Colonic mucosa (tissue), 4 donors: ENCODE results near the gene FRS2. TPM values are rescaled to one million over a fixed set of nuclear protein-coding genes. Genes with fewer than 3 reads are reported as not detected.

Experiments used
- DNase-seq: peaks from one replicate; pipeline ENCODE4 v3.0.0-alpha.2; 2020
- H3K27ac ChIP-seq: fragments of 200-600 bp; one replicate; pipeline ENCODE4 v1.8.0; 2021
- H3K27me3 ChIP-seq: fragments of 200-600 bp; one replicate; pipeline ENCODE4 v1.8.0; 2021
- H3K36me3 ChIP-seq: fragments of 200-600 bp; one replicate; pipeline ENCODE4 v1.8.0; 2021
- H3K4me1 ChIP-seq: fragments of 200-600 bp; one replicate; pipeline ENCODE4 v1.8.0; 2021; ENCODE audit warnings: mild to moderate bottlenecking
- H3K4me3 ChIP-seq: fragments of 200-600 bp; one replicate; pipeline ENCODE4 v1.8.0; 2021
- H3K9ac ChIP-seq, 2 donors: one replicate each; pipeline ENCODE4 v1.7.0; 2013; ENCODE audit warnings: control low read depth in 2 of 2, low read depth in 2 of 2, low read length in 2 of 2
- H3K9me3 ChIP-seq: fragments of 200-600 bp; one replicate; pipeline ENCODE4 v1.8.0; 2021
- intact Hi-C: fragments of 100-400 bp; cut with DNase I; formaldehyde crosslinking; loops from one replicate; pipeline ENCODE4 v1.14.1; 2022
- total RNA-seq, 2 donors: library from RNA; stranded (reverse); fragmentation: NEBNext Ultra II Directional in 1 of 2; extraction: Animal tissue kit (Norgen Biotek cat#: 25700) in 1 of 2; gene quantifications; one replicate each; pipeline ENCODE4 v1.2.1, GENCODE V29; 2021
- TF ChIP-seq, protein P1 (sequence below): fragments of 200-600 bp; IDR thresholded peaks from one replicate; pipeline ENCODE4 v1.8.0; 2022; ENCODE audit warnings: antibody characterized with exemption, mild to moderate bottlenecking
- donor health status: healthy.
- donor health status: DM: no; HTN: no; CAD: no.
- donor health status: DM: no; HTN: no; CAD: no.

FRS2 gene
- total RNA-seq, 2 donors from 2014 or later, result 22.4 to 28.4 TPM

DNA sequence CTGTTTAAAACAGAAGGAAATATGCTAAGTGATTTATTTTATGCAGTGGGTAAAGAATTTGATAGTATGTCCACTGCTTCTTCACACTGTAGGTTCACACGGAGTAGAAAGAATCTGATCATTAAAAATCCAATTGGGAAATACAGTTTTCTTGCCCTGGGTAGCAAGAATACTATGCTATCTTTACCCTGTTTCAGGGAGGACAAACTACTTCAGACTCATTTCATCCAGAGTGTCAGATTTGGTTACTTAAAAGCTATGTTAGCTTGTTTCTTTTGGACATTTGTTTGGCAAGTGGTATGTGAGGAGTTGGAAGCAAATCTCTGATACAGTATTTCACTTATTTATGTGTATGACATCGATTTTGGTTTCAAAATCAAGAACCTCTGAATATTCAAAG is 4.3 kb downstream of the FRS2 start:
- intact Hi-C loops, result loop anchor here (5.0 to 10.0 kb wide), 2 partner anchors 98 to 110 kb away; no protein-coding TSS in a partner anchor
- peaks cover 7% of the 10 kb centered on the region for H3K4me1 ChIP-seq
- no peak overlapping the region for H3K27ac ChIP-seq
- TF ChIP-seq, protein P1, sequence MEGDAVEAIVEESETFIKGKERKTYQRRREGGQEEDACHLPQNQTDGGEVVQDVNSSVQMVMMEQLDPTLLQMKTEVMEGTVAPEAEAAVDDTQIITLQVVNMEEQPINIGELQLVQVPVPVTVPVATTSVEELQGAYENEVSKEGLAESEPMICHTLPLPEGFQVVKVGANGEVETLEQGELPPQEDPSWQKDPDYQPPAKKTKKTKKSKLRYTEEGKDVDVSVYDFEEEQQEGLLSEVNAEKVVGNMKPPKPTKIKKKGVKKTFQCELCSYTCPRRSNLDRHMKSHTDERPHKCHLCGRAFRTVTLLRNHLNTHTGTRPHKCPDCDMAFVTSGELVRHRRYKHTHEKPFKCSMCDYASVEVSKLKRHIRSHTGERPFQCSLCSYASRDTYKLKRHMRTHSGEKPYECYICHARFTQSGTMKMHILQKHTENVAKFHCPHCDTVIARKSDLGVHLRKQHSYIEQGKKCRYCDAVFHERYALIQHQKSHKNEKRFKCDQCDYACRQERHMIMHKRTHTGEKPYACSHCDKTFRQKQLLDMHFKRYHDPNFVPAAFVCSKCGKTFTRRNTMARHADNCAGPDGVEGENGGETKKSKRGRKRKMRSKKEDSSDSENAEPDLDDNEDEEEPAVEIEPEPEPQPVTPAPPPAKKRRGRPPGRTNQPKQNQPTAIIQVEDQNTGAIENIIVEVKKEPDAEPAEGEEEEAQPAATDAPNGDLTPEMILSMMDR, result no peak
- H3K4me3 ChIP-seq, result no peak overlapping the region
- no peaks in the 10 kb centered on the region for H3K9me3 ChIP-seq
- no peak for DNase-seq
- H3K27me3 ChIP-seq, result no peaks in the 10 kb centered on the region
- H3K9ac ChIP-seq, result no peak overlapping the region
- no peaks in the 10 kb centered on the region for H3K36me3 ChIP-seq

DNA sequence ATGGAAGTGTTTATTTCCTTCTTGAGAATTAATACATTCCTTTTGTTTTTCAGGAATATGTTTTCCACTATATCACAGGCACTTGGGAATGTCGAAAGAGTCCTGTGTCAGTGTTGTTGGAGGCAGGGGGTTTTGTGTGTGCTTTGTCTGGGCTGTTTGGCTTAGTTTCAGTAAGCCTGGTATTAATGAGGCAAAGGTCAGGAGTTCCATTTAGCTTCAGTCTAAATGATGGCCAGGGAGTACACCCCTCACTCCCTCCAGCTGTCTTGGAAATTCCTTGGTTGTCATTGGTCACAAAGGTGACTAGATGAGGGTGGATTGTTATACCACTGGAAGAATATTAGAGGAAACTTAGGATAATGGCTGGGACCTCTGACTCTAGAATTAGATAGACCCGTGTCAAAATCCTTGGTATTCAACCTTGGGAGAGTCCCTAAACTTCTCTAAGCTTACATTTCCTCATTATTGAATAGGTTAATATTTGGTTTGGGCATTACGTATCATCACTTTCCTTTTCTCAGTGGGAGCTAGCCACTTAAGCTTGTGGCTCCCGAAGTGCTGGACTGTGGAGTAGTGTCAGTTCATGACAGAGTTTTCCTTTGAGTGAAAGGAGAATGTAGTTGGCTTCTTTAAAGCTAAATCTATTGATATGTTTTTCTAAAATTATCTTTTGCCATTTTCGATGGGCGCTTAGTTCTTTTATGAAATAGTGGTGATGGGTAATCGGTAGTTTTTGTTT is 5.2 kb downstream of the FRS2 start:
- no peaks in the 10 kb centered on the region for H3K36me3 ChIP-seq
- DNase-seq, result no peak
- H3K4me1 ChIP-seq, result peaks cover 7% of the 10 kb centered on the region
- intact Hi-C loops, result loop anchor here (10.0 kb wide), 1 partner anchor 111 kb away; no protein-coding TSS in a partner anchor
- no peak overlapping the region for H3K4me3 ChIP-seq
- no peaks in the 10 kb centered on the region for H3K27me3 ChIP-seq
- no peak overlapping the region for H3K9ac ChIP-seq
- H3K27ac ChIP-seq, result no peak overlapping the region
- H3K9me3 ChIP-seq, result no peaks in the 10 kb centered on the region
- TF ChIP-seq, protein P1, result no peak

DNA sequence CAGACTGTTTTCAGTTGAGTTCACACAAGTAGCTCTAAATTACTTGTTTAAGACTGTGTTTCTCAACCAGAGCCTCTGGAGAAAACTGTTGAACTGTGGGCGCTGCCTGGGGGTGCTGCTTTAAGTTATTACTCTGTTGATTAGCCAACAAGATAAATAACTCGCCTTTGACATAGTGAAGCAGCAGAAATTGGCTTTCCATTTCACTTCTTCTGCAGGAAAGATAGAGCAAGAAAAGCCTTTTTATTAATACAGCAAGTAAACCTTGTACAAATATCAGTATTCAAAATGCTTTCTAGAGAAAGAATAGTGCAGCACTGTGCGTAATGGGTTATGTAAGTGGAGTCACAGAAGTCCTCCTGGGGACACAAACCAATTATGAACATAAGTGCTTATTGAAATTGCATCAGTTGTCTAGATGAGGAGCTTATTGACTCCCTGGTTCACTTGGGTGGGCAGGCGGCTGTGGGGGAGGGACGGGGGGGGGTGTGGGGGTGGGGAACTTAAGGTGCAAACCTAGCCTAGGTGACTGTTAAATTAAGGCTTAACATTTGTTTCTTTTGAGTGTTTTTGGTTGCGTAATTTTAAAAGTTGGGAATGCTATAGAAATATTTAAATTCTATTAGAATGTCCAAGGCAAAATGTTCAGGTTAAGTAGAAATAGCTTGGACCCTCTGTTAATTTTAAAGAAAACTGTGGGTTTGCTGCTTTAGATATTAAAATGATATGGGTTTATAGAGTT is 6.3 kb downstream of the FRS2 start:
- no peaks in the 10 kb centered on the region for H3K36me3 ChIP-seq
- H3K27ac ChIP-seq, result no peak overlapping the region
- no peak overlapping the region for H3K4me3 ChIP-seq
- no peak overlapping the region for H3K9ac ChIP-seq
- TF ChIP-seq, protein P1, result no peak
- intact Hi-C loops, result loop anchor here (10.0 kb wide), 1 partner anchor 112 kb away; no protein-coding TSS in a partner anchor
- no peaks in the 10 kb centered on the region for H3K27me3 ChIP-seq
- no peaks in the 10 kb centered on the region for H3K9me3 ChIP-seq
- H3K4me1 ChIP-seq, result peaks cover 5% of the 10 kb centered on the region
- DNase-seq, result no peak

DNA sequence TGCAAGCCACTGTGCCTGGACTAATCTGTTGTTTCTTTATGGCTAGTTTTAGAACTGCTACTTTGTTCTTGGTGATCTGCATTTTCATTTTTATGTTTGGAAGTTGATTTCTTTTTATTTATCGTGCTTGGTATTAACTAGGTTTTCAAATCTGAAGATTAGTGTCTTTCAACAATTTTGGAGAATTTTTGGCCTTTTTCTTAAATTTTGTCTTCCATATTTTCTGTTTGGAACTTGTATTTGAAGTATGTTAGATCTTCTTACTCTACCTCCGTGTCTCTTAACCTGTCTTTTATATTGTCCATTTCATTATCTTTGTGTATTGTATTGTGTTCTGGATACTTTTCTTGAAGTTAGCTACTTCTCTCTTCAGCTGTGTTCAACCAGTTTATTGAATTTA is 9.5 kb downstream of the FRS2 start:
- Histone ChIP-seq H3K36me3 (no peaks in the 10 kb centered on the region), H3K9me3 (no peaks in the 10 kb centered on the region), H3K27me3 (no peaks in the 10 kb centered on the region), H3K27ac (no peak overlapping the region), H3K9ac (no peak overlapping the region), H3K4me3 (no peak overlapping the region), H3K4me1 (peaks cover 6% of the 10 kb centered on the region)
- intact Hi-C loops, result loop anchor here (10.0 kb wide), 1 partner anchor 115 kb away; no protein-coding TSS in a partner anchor
- TF ChIP-seq, protein P1, result no peak
- no peak for DNase-seq

DNA sequence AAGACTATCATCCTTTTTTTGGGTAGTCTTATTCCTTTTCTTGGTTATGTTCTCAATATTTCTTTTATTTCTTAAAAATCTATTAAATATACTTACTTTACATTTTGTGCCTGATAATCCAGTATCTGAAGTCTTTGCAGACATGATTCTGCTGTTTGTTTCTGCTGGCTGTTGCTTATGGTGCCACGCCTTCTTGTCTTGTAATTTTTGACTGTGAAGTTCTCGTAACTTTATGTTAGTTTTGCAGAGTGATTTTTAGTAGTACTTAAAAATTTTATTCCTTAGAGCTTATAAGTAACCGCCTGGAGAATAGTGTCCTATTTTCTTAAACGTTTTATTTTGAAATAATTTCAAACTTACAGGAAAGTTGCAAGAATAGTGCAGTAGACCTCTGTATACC is 10.5 kb downstream of the FRS2 start:
- no peaks in the 10 kb centered on the region for H3K36me3 ChIP-seq
- TF ChIP-seq, protein P1, result no peak
- no peaks in the 10 kb centered on the region for H3K9me3 ChIP-seq
- no peak overlapping the region for H3K4me3 ChIP-seq
- H3K9ac ChIP-seq, result no peak overlapping the region
- peaks cover 6% of the 10 kb centered on the region for H3K4me1 ChIP-seq
- H3K27ac ChIP-seq, result no peak overlapping the region
- H3K27me3 ChIP-seq, result no peaks in the 10 kb centered on the region
- no peak for DNase-seq
- intact Hi-C loops, result no loop called here
